Heart left ventricle (tissue), 16 donors: ENCODE measurements around the gene PIGW. TPM values are rescaled to one million over a fixed set of nuclear protein-coding genes. Genes with fewer than 3 reads are reported as not detected.

Source experiments
- ATAC-seq, 4 donors: fragments of 200-7000 bp; cut with Tn5 transposase; one replicate each; pipeline ENCODE4 v1.9.1; 2020 to 2022; ENCODE audit warnings: moderate library complexity in 4 of 4, mild to moderate bottlenecking in 3 of 4, moderate number of reproducible peaks in 1 of 4
- DNase-seq, 5 donors: peaks; one replicate each; pipeline ENCODE4 v3.0.0-alpha.2; 2020
- H3K27ac ChIP-seq, 12 donors: fragments of 200-600 bp; sonication (generic) in 4 of 12; one replicate each; pipeline versions ENCODE4 v1.5.0 to v1.8.0; 2016 to 2022; ENCODE audit warnings: mild to moderate bottlenecking in 2 of 12
- H3K27me3 ChIP-seq, 9 donors: fragments of 200-600 bp; sonication (generic) in 2 of 9; one replicate each; pipeline versions ENCODE4 v1.5.1 to v1.8.0; 2016 to 2022; ENCODE audit warnings: mild to moderate bottlenecking in 3 of 9
- H3K36me3 ChIP-seq, 9 donors: fragments of 200-600 bp; sonication (generic) in 2 of 9; one replicate each; pipeline versions ENCODE4 v1.5.0 to v1.8.0; 2018 to 2022; ENCODE audit warnings: mild to moderate bottlenecking in 2 of 9
- H3K4me1 ChIP-seq, 12 donors: fragments of 200-600 bp; sonication (generic) in 4 of 12; one replicate each; pipeline versions ENCODE4 v1.5.0 to v1.8.0; 2016 to 2022; ENCODE audit warnings: mild to moderate bottlenecking in 3 of 12
- H3K4me3 ChIP-seq, 12 donors: fragments of 200-600 bp; sonication (generic) in 4 of 12; one replicate each; pipeline versions ENCODE4 v1.5.0 to v1.8.0; 2017 to 2022; ENCODE audit warnings: mild to moderate bottlenecking in 9 of 12, moderate library complexity in 4 of 12
- H3K9me3 ChIP-seq, 12 donors: fragments of 200-600 bp; sonication (generic) in 4 of 12; one replicate each; pipeline versions ENCODE4 v1.5.0 to v1.8.0; 2016 to 2022; ENCODE audit warnings: mild to moderate bottlenecking in 1 of 12
- CTCF ChIP-seq, 12 donors: fragments of 200-600 bp; sonication (generic) in 4 of 12; IDR thresholded peaks; one replicate each; pipeline versions ENCODE4 v1.5.0 to v1.8.0; 2018 to 2022; ENCODE audit warnings: antibody characterized with exemption in 12 of 12, mild to moderate bottlenecking in 5 of 12
- POLR2A ChIP-seq, 2 donors: fragments of 450-650 bp; IDR thresholded peaks; one replicate each; pipeline ENCODE4 v1.6.1; 2017; ENCODE audit warnings: antibody characterized with exemption in 2 of 2, mild to moderate bottlenecking in 2 of 2, moderate library complexity in 2 of 2
- WGBS, 4 donors: extraction: QIAGEN DNeasy Blood & Tissue Kit in 2 of 4; methylation state at CpG; one replicate each; pipeline versions ENCODE4 v1.1.5 to v1.1.7; 2013 to 2018; 5-methylcytosine and 5-hydroxymethylcytosine counted together
- intact Hi-C, 10 donors: fragments of 100-400 bp; cut with DNase I; formaldehyde crosslinking; loops; one replicate each; pipeline versions ENCODE4 v1.11.1 to v1.14.2; 2022
- polyA plus RNA-seq, 2 donors: library from polyadenylated mRNA; stranded (reverse); fragments of 200-250 nt; gene quantifications; one replicate each; pipeline ENCODE4 v1.2.3, GENCODE V29; 2013
- total RNA-seq, 9 donors: library from RNA; depleted of rRNA in 2 of 9; stranded (reverse); fragments of >200 nt in 2 of 9; fragmentation: NEBNext Ultra II Directional in 3 of 9; extraction: Animal tissue kit (Norgen Biotek cat#: 25700) in 3 of 9; gene quantifications; one replicate each; pipeline versions ENCODE4 v1.1.0 to v1.2.4, GENCODE V29; 2016 to 2023
- donor health status: ischemic (EF 13 %, LVEDD 7.1; RV severe dilation, severe dysfunction).
- donor health status: healthy with polysubstance abuse.
- donor health status: DM: no; HTN: yes; CAD: no.
- donor health status: DM: no; HTN: no; CAD: no.
- donor health status: ischemic (EF 25% LVEDD 6.9; RV normal size, moderate dysfunction).
- donor health status: ischemic (EF 25% LVEDD 5.7; RV mildly dilated, moderate dysfunction).
- donor health status: healthy.
- donor health status: DM: yes; HTN: yes; CAD: no.
- donor health status: ischemic (EF 35%, LVEDD 5.7; RV mildly dilated, moderate dysfunction).
- donor health status: nonischemic (EF 11% LVEDD 7.7; RV severe dilation, severe dysfunction).
- donor health status: DM: yes; HTN: yes; CAD: no.
- donor health status: PGD.
- donor health status: ischemic (EF 29% LVEDD 5.4; RV normal size, mild dysfunction).
- donor health status: nonischemic (EF 23%, LVEDD 6.1; RV moderate dilation, normal function).

The PIGW gene
- total and polyA plus RNA-seq, 11 donors = 2.1 to 8.9 (median 5.7) TPM

- H3K9me3 ChIP-seq = no peaks in the 10 kb centered on the region
- 90 to 99% (median 95%) methylated on average over 7 of the region's 7 CpGs for WGBS, 4 donors
- no peak overlapping the region for H3K27ac ChIP-seq
- H3K4me3 ChIP-seq = no peak overlapping the region
- DNase-seq (no peak), ATAC-seq (no peak)
- TF ChIP-seq CTCF (IDR thresholded peaks at IDR 0.05) (no peak), POLR2A (IDR thresholded peaks at IDR 0.05) (no peak)
- no peaks in the 10 kb centered on the region for H3K4me1 ChIP-seq
- peaks cover 0 to 92% (median 76%) of the 10 kb centered on the region in 9 donors for H3K36me3 ChIP-seq
- no peaks in the 10 kb centered on the region for H3K27me3 ChIP-seq
- intact Hi-C loops = no loop called here
Observed at GRCh38 chr17:36527621-36528250, 7.1 kb upstream of the PIGW start.

GRCh38 chr17:36529121-36529520 lies 5.7 kb upstream of the PIGW start:
- intact Hi-C loops = no loop called here
- H3K27ac ChIP-seq = no peak overlapping the region

GRCh38 chr17:36532435-36532975 lies 2.3 kb upstream of the PIGW start:
- 94 to 100% (median 96%) methylated on average over 2 of the region's 2 CpGs for WGBS, 4 donors
- no peaks in the 10 kb centered on the region for H3K27me3 ChIP-seq
- no peak for TF ChIP-seq POLR2A (IDR thresholded peaks at IDR 0.05)
- no peak for TF ChIP-seq CTCF (IDR thresholded peaks at IDR 0.05)
- H3K36me3 ChIP-seq = peaks cover 0 to 61% (median 44%) of the 10 kb centered on the region in 9 donors
- ATAC-seq = no peak
- no peak overlapping the region for H3K4me3 ChIP-seq
- intact Hi-C loops = loop anchor here in 5 of 10 donors (5.0 to 10.0 kb wide), 3 partner anchors 40 to 48 kb away; partner anchors contain the start of gene ZNHIT3 (in 4 of the 5)
- DNase-seq = no peak
- H3K27ac ChIP-seq = no peak overlapping the region
- H3K4me1 ChIP-seq = peaks cover 0 to 22% (median 14%) of the 10 kb centered on the region in 12 donors
- no peaks in the 10 kb centered on the region for H3K9me3 ChIP-seq

More at GRCh38 chr17:36529121-36529520, 5.7 kb upstream of the PIGW start:
- DNase-seq (no peak), ATAC-seq (no peak)
- no peaks in the 10 kb centered on the region for H3K27me3 ChIP-seq
- H3K36me3 ChIP-seq = peaks cover 0 to 88% (median 71%) of the 10 kb centered on the region in 9 donors
- H3K9me3 ChIP-seq = no peaks in the 10 kb centered on the region
- no peak overlapping the region for H3K4me3 ChIP-seq
- TF ChIP-seq POLR2A (IDR thresholded peaks at IDR 0.05) (no peak), CTCF (IDR thresholded peaks at IDR 0.05) (no peak)
- H3K4me1 ChIP-seq = peaks cover 0 to 8% (median 5%) of the 10 kb centered on the region in 12 donors
